Progenitor cell of endocrine pancreas (in vitro differentiated cells): Measurements from ENCODE around the gene LRRC72. TPM values are rescaled to one million over a fixed set of nuclear protein-coding genes. Genes with fewer than 3 reads are reported as not detected.
"Not testable (repeated sequence)": the region's sequence is repeated elsewhere in the genome, so short reads cannot be mapped to it uniquely, and the experiment has no call there.

Experiments
- DNase-seq: peaks from one replicate; pipeline ENCODE4 v3.0.0; 2021; ENCODE audit warnings: low spot score; ENCODE audit not compliant: unreplicated experiment
- H3K27ac Mint-ChIP-seq: 2 replicates; pipeline ENCODE4 v1.8.0; 2021; ENCODE audit warnings: mild to moderate bottlenecking, moderate library complexity, mixed read lengths
- H3K27me3 Mint-ChIP-seq: 2 replicates; pipeline ENCODE4 v1.8.0; 2021; ENCODE audit warnings: mixed read lengths
- H3K36me3 Mint-ChIP-seq: 2 replicates; pipeline ENCODE4 v1.8.0; 2022; ENCODE audit warnings: mixed read lengths; ENCODE audit not compliant: insufficient read depth
- H3K4me1 Mint-ChIP-seq: 2 replicates; pipeline ENCODE4 v1.8.0; 2021; ENCODE audit warnings: low read depth, mixed read lengths
- H3K4me3 Mint-ChIP-seq: 2 replicates; pipeline ENCODE4 v1.8.0; 2021; ENCODE audit warnings: low read depth, mild to moderate bottlenecking, moderate library complexity, mixed read lengths
- H3K9me3 Mint-ChIP-seq: 2 replicates; pipeline ENCODE4 v1.8.0; 2021; ENCODE audit warnings: low read depth, mixed read lengths
- CTCF ChIP-seq: fragments of 200-600 bp; sonication (generic); IDR thresholded peaks from one replicate; pipeline ENCODE4 v1.5.0; 2021; ENCODE audit warnings: antibody characterized with exemption, mild to moderate bottlenecking; ENCODE audit not compliant: unreplicated experiment
- total RNA-seq: library from RNA; stranded (reverse); gene quantifications from 2 replicates; pipeline ENCODE4 v1.2.1, GENCODE V29; 2021

LRRC72 gene
- total RNA-seq, 1 donor from 2014 or later = not detected

- Mint-ChIP-seq H3K36me3 (no peaks in the 10 kb centered on the region), H3K9me3 (no peaks in the 10 kb centered on the region), H3K27me3 (no peaks in the 10 kb centered on the region), H3K4me3 (no peak overlapping the region), H3K27ac (no peak overlapping the region), H3K4me1 (peaks cover 1% of the 10 kb centered on the region)
- no peak for TF ChIP-seq CTCF
- no peak for DNase-seq
Observed at GRCh38 chr7:16514271-16514670, 12.4 kb upstream of the LRRC72 start.

- no peak overlapping the region for H3K27ac Mint-ChIP-seq
Observed at GRCh38 chr7:16514729-16515128, 11.9 kb upstream of the LRRC72 start.

GRCh38 chr7:16515785-16516685 is 10.6 kb upstream of the LRRC72 start:
- DNase-seq = no peak
- Mint-ChIP-seq H3K9me3 (peaks cover 3% of the 10 kb centered on the region), H3K36me3 (no peaks in the 10 kb centered on the region), H3K27me3 (no peaks in the 10 kb centered on the region), H3K27ac (no peak overlapping the region), H3K4me1 (peaks cover 1% of the 10 kb centered on the region), H3K4me3 (no peak overlapping the region)
- TF ChIP-seq CTCF = no peak

More at GRCh38 chr7:16514729-16515128, 11.9 kb upstream of the LRRC72 start:
- Mint-ChIP-seq H3K36me3 (no peaks in the 10 kb centered on the region), H3K9me3 (no peaks in the 10 kb centered on the region), H3K4me3 (no peak overlapping the region), H3K4me1 (peaks cover 1% of the 10 kb centered on the region), H3K27me3 (no peaks in the 10 kb centered on the region)
- no peak for TF ChIP-seq CTCF
- DNase-seq = no peak

- not testable (repeated sequence) for H3K27me3 Mint-ChIP-seq, H3K27ac Mint-ChIP-seq, H3K4me3 Mint-ChIP-seq, H3K36me3 Mint-ChIP-seq, H3K4me1 Mint-ChIP-seq, DNase-seq, H3K9me3 Mint-ChIP-seq
Observed at GRCh38 chr7:16519985-16520384, 6.6 kb upstream of the LRRC72 start.

- TF ChIP-seq CTCF = no peak
- DNase-seq = no peak
- no peaks in the 10 kb centered on the region for H3K4me1 Mint-ChIP-seq
- H3K27ac Mint-ChIP-seq = no peak overlapping the region
- no peaks in the 10 kb centered on the region for H3K36me3 Mint-ChIP-seq
- no peaks in the 10 kb centered on the region for H3K27me3 Mint-ChIP-seq
- peaks cover 3% of the 10 kb centered on the region for H3K9me3 Mint-ChIP-seq
- no peak overlapping the region for H3K4me3 Mint-ChIP-seq
Observed at GRCh38 chr7:16524332-16524731, 2.3 kb upstream of the LRRC72 start.

GRCh38 chr7:16528520-16528919 is 1.9 kb downstream of the LRRC72 start:
- H3K36me3 Mint-ChIP-seq = no peaks in the 10 kb centered on the region
- peak overlapping the region; percentile 26 for H3K27ac Mint-ChIP-seq
- DNase-seq = no peak
- no peaks in the 10 kb centered on the region for H3K9me3 Mint-ChIP-seq
- no peak overlapping the region for H3K4me3 Mint-ChIP-seq
- TF ChIP-seq CTCF = no peak
- no peaks in the 10 kb centered on the region for H3K4me1 Mint-ChIP-seq
- H3K27me3 Mint-ChIP-seq = no peaks in the 10 kb centered on the region
